ENCODE data around the gene VWA5B1. TPM values are rescaled to one million over a fixed set of nuclear protein-coding genes. Genes with fewer than 3 reads are reported as not detected.
"Not testable (repeated sequence)": the region's sequence is repeated elsewhere in the genome, so short reads cannot be mapped to it uniquely, and the experiment has no call there.

Gene VWA5B1
- total RNA-seq (2014; rRNA removed; shearing (Covaris generic)): not detected in 2 replicates
- not detected in 2 replicates for polyA plus RNA-seq (2015; cell fraction: cytosol; rRNA removed)
- not detected in 2 replicates for polyA plus RNA-seq (2015; cell fraction: nucleus; rRNA removed)

GRCh38 chr1:20290624-20291597 is at the start of gene VWA5B1:
TSS of gene VWA5B1 (plus strand) at chr1:20290875. CDS start at chr1:20310602, 19,727 bp downstream.
- DNase-seq (ENCODE audit: low read depth): no peak

- DNase-seq (ENCODE audit: low read depth): no peak
Measured at GRCh38 chr1:20242890-20243479, 47.7 kb upstream of the VWA5B1 start.

GRCh38 chr1:20248971-20249612 is 41.6 kb upstream of the VWA5B1 start:
- DNase-seq (ENCODE audit: low read depth): no peak

- no peak for DNase-seq (ENCODE audit: low read depth)
Measured at GRCh38 chr1:20250340-20250989, 40.2 kb upstream of the VWA5B1 start.

DNA sequence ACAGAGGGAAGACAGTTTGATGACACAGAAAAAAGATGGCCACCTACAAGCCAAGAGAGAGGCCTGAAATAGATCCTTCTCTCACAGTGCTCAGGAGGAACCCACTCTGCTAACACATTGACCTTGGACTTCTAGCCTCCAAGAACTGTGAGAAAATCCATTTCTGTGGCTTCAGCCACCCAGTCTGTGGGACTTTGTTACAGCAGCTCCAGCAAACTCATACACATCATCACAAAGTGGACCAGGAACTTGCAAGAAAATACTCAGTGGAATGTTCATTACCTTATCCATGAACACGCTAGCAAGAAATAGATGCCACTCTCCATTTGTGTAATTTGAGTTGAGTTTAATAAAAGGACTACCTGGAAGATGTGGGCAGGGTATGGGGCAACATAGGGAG is 38.1 kb upstream of the VWA5B1 start:
- DNase-seq (ENCODE audit: low read depth): no peak

DNA sequence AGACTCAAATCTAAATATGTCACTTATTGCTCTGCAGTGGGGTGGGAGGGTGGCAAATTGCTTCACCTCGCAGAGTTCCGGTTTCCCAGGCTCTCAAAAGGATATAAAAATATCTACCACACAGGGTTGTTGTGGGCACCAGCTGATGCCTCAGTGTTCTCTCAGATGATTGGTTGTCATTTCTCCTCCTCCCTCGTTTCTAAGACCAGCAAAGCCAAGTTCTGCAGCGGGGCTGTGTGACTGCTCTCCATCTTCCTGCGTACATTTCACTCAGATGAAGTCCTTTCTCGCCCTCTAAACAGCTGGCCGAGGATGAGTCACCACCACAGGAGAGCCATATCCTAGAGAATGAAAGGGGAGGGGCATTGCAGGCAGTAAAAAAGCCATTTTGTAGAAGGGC is 35.0 kb upstream of the VWA5B1 start:
- DNase-seq (ENCODE audit: low read depth): peak; percentile 81

DNA sequence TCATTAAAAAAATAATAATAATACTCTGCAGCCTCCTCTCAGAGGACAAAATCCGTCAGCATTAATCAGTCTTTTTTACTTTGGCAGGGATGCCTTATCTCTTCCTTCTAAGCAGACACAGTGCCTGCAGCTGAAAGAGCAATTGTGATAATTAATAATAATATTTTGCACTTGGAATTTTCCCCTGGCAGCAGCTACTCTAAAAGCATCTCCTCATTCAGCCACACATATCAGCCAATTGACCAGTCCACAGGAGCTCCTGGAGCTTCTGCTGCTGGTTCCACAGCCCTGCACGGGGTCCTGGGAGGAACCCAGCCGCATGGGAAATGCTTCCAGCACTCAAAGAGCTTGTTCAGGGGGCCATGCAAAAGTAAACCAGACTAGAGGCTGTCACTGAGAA is 31.0 kb upstream of the VWA5B1 start:
- no peak for DNase-seq (ENCODE audit: low read depth)

DNA sequence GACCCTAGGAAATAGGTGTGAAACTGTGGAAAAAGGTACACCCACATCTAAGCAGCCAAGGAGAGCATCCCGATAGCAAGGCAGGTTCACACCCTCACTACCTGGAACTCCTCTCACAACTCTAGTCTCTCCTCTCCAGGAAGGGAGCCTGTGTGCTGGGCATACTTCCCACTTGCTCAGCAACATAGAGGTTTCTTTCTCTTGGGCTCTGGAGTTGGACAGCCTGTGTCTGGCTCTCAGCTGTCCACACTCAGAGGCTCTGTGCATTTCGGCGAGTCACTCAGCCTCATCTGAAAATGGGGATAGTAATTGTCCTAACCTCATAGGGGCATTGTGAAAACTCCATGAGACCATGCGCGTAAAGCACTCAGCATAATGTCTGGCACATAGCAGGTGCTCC is 29.6 kb upstream of the VWA5B1 start:
- DNase-seq (ENCODE audit: low read depth): no peak

- DNase-seq (ENCODE audit: low read depth): peak; percentile 55
Measured at GRCh38 chr1:20262810-20263534, 27.7 kb upstream of the VWA5B1 start.

DNA sequence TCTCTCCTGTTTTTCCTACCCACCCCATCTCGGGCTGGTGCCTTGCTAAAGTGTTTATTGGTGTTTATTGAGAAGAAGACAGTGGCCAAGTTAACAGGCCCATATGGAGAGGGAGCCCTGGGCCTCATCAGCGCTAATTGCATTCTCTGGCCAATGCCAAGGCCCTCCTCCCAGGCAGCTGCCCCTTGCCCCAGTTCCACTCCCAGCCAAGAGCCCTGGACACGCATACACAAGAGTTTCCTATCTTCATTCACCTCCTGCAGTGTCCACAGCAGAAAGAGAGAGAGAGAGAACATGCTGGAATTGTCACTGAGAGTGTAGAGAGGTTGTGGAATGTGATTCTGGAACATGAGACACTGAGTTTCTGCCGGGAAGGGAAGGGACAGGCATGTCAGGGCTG is 25.4 kb upstream of the VWA5B1 start:
- no peak for DNase-seq (ENCODE audit: low read depth)

DNA sequence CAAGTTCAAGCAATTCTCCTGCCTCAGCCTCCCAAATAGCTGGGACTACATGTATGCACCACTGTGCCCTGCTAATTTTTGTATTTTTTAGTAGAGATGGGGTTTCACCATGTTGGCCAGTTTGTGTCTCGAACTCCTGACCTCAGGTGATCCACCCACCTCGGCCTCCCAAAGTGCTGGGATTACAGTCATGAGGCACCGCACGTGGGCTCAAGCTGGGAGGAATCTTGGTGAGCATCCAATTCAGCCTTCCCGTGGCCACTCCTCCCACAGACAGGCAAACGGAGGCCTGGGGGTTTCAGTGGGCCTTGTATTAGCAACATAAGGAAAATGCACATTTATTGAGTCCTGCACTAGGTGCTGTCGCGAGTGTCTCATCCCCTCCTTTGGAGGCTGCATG is 24.5 kb upstream of the VWA5B1 start:
- no peak for DNase-seq (ENCODE audit: low read depth)

DNA sequence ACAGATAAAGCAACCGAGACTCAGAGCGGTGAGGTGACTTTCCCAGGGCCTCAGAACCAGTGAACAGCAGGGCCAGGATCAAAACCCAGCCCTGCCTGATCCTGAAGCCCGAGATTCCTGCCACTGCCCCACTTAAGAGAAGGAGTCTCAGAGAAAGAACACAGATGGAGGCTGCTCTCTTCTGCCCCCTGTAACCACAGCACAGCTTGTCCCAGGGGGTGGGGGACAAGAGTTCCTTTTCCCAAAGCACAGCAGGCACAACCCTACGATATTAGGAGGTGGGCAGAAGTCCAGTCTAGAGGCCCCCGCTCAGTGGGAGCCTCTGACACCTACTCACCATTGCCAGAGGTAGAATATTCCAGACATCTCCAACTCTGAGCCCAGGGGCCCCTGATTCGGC is 24.0 kb upstream of the VWA5B1 start:
- no peak for DNase-seq (ENCODE audit: low read depth)

- DNase-seq (ENCODE audit: low read depth): no peak
Measured at GRCh38 chr1:20271498-20272400, 18.9 kb upstream of the VWA5B1 start.

- DNase-seq (ENCODE audit: low read depth): not testable (repeated sequence)
Measured at GRCh38 chr1:20273716-20274115, 17.0 kb upstream of the VWA5B1 start.

DNA sequence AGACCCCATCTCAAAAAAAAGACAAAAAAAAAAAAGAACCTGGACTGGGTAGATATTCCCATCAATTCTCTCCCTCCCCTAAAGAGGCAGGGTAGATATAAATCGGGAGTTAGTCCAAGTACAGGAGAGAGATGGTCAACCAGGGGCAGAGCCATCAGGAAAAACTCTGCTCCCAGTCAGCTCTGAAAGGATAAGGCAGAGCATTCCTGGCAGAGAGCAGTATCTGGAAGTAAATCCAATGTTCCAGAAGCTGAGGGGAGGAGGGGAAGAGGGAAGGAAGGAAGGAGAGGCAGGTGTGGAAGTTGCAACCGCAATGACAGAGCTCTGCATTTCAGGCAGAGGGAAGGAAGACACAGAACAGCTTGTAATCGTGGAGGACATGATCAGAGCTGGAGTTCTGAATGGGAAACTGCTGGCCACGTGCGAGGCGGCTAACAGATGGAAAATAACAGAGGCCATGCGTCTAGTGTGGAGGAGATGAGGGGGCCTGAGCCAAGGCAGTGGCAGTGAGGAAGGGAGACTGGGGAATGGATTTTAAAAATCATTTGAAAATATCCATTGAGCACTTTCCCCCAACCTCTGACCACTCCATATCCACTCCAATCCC is 15.3 kb upstream of the VWA5B1 start:
- no peak for DNase-seq (ENCODE audit: low read depth)

- no peak for DNase-seq (ENCODE audit: low read depth)
Measured at GRCh38 chr1:20276485-20277159, 14.1 kb upstream of the VWA5B1 start.

- no peak for DNase-seq (ENCODE audit: low read depth)
Measured at GRCh38 chr1:20278692-20279130, 12.0 kb upstream of the VWA5B1 start.

DNA sequence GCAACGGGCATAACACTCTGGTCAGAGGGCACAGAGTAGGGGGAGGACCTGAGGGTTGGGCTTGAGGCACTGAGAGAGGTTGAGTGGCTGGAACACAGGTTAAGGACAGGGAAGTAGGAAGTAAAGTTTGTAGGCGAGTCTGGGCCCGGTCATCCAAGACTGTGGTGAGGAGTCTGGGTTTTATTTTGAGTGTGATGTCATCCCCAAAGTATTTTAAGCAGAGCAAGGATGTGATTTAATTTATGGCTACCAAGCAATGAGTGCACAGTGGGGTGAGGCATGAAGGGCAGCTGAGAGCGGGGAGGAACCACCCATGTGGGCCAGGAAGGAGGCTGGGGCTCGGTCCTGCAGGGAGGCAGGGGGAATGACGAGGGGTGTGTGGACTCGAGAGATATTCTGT is 11.2 kb upstream of the VWA5B1 start:
- peak; percentile 68 for DNase-seq (ENCODE audit: low read depth)

DNA sequence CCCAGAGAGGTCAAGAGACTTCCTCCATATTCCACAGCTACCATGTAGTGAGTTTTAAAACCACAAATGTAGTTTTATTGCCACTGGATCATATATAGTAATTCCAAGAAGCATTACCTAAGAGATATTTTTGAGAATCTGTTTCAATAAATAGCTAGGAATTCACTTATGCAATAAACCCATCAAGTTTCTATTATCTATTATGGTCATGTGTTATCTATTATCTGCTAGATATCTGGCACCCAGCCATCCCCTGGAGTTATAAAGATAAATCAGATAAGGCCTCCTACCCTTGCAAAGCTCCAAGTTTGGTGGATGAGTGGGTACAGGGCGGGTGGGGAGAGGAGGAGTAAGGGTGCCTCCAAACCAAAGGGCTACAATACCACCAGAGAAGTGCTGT is 10.3 kb upstream of the VWA5B1 start:
- DNase-seq (ENCODE audit: low read depth): no peak
